Measurements from ENCODE around the gene IKZF1.

DNA sequence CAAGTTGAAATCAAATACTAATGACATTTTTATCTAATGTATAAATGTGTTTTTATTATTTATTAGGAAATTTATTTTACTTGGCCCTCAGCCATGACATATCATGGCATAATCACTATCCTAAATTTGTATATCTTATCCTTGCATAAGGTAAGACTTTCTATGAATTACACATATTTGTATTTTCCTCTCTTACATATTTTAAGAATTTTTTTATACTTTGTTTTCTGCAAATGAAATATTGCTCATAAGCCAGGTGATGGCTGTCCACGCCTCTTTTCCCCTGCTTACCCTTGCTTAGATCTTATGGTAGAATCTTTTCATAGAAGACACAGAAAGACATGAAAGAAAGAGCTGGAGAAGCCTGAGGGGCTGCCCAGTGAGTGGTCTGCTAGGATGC is 48.2 kb downstream of the IKZF1 start:
- TF ChIP-seq, protein P1, sequence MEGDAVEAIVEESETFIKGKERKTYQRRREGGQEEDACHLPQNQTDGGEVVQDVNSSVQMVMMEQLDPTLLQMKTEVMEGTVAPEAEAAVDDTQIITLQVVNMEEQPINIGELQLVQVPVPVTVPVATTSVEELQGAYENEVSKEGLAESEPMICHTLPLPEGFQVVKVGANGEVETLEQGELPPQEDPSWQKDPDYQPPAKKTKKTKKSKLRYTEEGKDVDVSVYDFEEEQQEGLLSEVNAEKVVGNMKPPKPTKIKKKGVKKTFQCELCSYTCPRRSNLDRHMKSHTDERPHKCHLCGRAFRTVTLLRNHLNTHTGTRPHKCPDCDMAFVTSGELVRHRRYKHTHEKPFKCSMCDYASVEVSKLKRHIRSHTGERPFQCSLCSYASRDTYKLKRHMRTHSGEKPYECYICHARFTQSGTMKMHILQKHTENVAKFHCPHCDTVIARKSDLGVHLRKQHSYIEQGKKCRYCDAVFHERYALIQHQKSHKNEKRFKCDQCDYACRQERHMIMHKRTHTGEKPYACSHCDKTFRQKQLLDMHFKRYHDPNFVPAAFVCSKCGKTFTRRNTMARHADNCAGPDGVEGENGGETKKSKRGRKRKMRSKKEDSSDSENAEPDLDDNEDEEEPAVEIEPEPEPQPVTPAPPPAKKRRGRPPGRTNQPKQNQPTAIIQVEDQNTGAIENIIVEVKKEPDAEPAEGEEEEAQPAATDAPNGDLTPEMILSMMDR (IDR thresholded peaks at IDR 0.05 in 4 of 5, conservative IDR thresholded peaks at IDR 0.05 in 1 of 5) = no peak
- TF ChIP-seq POLR2A (IDR thresholded peaks at IDR 0.05) = no peak
